ENCODE measurements around the gene ADGRL1.

Gene ADGRL1

GRCh38 chr19:14113762-14114414 is 92.1 kb downstream of the ADGRL1 start:
- Histone ChIP-seq H2AFZ (ENCODE audit: low read depth, low read length) (no peak overlapping the region), H3K36me3 (ENCODE audit: insufficient read depth, low read length) (peaks cover 11% of the 10 kb centered on the region), H3K4me1 (ENCODE audit: insufficient read depth, low read length) (peaks cover 26% of the 10 kb centered on the region), H3K79me2 (ENCODE audit: insufficient read depth, low read length) (peaks cover 53% of the 10 kb centered on the region), H3K27ac (ENCODE audit: low read length) (no peak overlapping the region), H3K9ac (ENCODE audit: low read depth, low read length) (no peak overlapping the region), H3K4me3 (ENCODE audit: low read depth in 1 of 2, low read length in 2 of 2) (no peak overlapping the region), H3K4me2 (ENCODE audit: insufficient read depth, low read length) (no peak overlapping the region), H4K20me1 (ENCODE audit: insufficient read depth, low read length) (peaks cover 32% of the 10 kb centered on the region), H3K27me3 (ENCODE audit: insufficient read depth, low read length, poor library complexity) (no peaks in the 10 kb centered on the region), H3K9me3 (ENCODE audit: insufficient read depth, low read length, severe bottlenecking) (no peaks in the 10 kb centered on the region)
- TF ChIP-seq CTCF (IDR thresholded peaks at IDR 0.05; ENCODE audit: borderline replicate concordance, extremely low read depth, low read length, poor library complexity, severe bottlenecking) (peak; percentile 62), EZH2 (IDR thresholded peaks at IDR 0.05; ENCODE audit: borderline replicate concordance, low read depth, low read length, severe bottlenecking) (no peak)
- ATAC-seq (ENCODE audit: insufficient read depth, low read depth) (no peak), DNase-seq (peak; percentile 60)

GRCh38 chr19:14112809-14113385 is 93.1 kb downstream of the ADGRL1 start:
- Histone ChIP-seq H3K79me2 (ENCODE audit: insufficient read depth, low read length) (peaks cover 56% of the 10 kb centered on the region), H3K4me2 (ENCODE audit: insufficient read depth, low read length) (no peak overlapping the region), H3K36me3 (ENCODE audit: insufficient read depth, low read length) (peaks cover 6% of the 10 kb centered on the region; the same call in 1 of the 2 replicates), H3K4me3 (ENCODE audit: low read depth in 1 of 2, low read length in 2 of 2) (no peak overlapping the region), H4K20me1 (ENCODE audit: insufficient read depth, low read length) (peaks cover 32% of the 10 kb centered on the region), H2AFZ (ENCODE audit: low read depth, low read length) (no peak overlapping the region), H3K9ac (ENCODE audit: low read depth, low read length) (no peak overlapping the region), H3K27ac (ENCODE audit: low read length) (no peak overlapping the region), H3K4me1 (ENCODE audit: insufficient read depth, low read length) (peaks cover 18% of the 10 kb centered on the region), H3K9me3 (ENCODE audit: insufficient read depth, low read length, severe bottlenecking) (no peaks in the 10 kb centered on the region), H3K27me3 (ENCODE audit: insufficient read depth, low read length, poor library complexity) (no peaks in the 10 kb centered on the region)
- ATAC-seq (ENCODE audit: insufficient read depth, low read depth) (no peak), DNase-seq (no peak)
- TF ChIP-seq CTCF (IDR thresholded peaks at IDR 0.05; ENCODE audit: borderline replicate concordance, extremely low read depth, low read length, poor library complexity, severe bottlenecking) (no peak), EZH2 (IDR thresholded peaks at IDR 0.05; ENCODE audit: borderline replicate concordance, low read depth, low read length, severe bottlenecking) (no peak)

- H3K9ac ChIP-seq (ENCODE audit: low read depth, low read length), result no peak overlapping the region
- H4K20me1 ChIP-seq (ENCODE audit: insufficient read depth, low read length), result peaks cover 32% of the 10 kb centered on the region
- peaks cover 57% of the 10 kb centered on the region for H3K79me2 ChIP-seq (ENCODE audit: insufficient read depth, low read length)
- DNase-seq, result no peak
- H3K27me3 ChIP-seq (ENCODE audit: insufficient read depth, low read length, poor library complexity), result no peaks in the 10 kb centered on the region
- no peaks in the 10 kb centered on the region for H3K9me3 ChIP-seq (ENCODE audit: insufficient read depth, low read length, severe bottlenecking)
- H2AFZ ChIP-seq (ENCODE audit: low read depth, low read length), result no peak overlapping the region
- TF ChIP-seq EZH2 (IDR thresholded peaks at IDR 0.05; ENCODE audit: borderline replicate concordance, low read depth, low read length, severe bottlenecking), result no peak
- TF ChIP-seq CTCF (IDR thresholded peaks at IDR 0.05; ENCODE audit: borderline replicate concordance, extremely low read depth, low read length, poor library complexity, severe bottlenecking), result no peak
- no peak overlapping the region for H3K4me3 ChIP-seq (ENCODE audit: low read depth in 1 of 2, low read length in 2 of 2)
- peaks cover 18% of the 10 kb centered on the region for H3K4me1 ChIP-seq (ENCODE audit: insufficient read depth, low read length)
- H3K27ac ChIP-seq (ENCODE audit: low read length), result 0 out of 2 replicates have a peak overlapping the region, but pooled peaks have one; percentile 18
- H3K36me3 ChIP-seq (ENCODE audit: insufficient read depth, low read length), result peaks cover 6% of the 10 kb centered on the region; the same call in 1 of the 2 replicates
- ATAC-seq (ENCODE audit: insufficient read depth, low read depth), result no peak
- H3K4me2 ChIP-seq (ENCODE audit: insufficient read depth, low read length), result no peak overlapping the region
Measured at GRCh38 chr19:14112051-14112808, 93.7 kb downstream of the ADGRL1 start.

Measured in DND-41 (cell line).